ENCODE results near the gene PFN2. TPM values are rescaled to one million over a fixed set of nuclear protein-coding genes. Genes with fewer than 3 reads are reported as not detected.

PFN2 gene
- total RNA-seq, 1 donor: 204 TPM

- Histone ChIP-seq H3K9me3 (ENCODE audit: low read depth, low read length) (no peaks in the 10 kb centered on the region), H3K27ac (ENCODE audit: low read depth, low read length) (no peak overlapping the region), H4K20me1 (ENCODE audit: insufficient read depth, low read length) (no peaks in the 10 kb centered on the region), H3K27me3 (ENCODE audit: insufficient read depth, low read length) (no peaks in the 10 kb centered on the region), H3K36me3 (ENCODE audit: insufficient read depth, low read length) (no peaks in the 10 kb centered on the region), H3K4me3 (ENCODE audit: insufficient read depth, low read length) (no peak overlapping the region), H3K4me2 (ENCODE audit: insufficient read depth, low read length) (no peak overlapping the region), H3K4me1 (ENCODE audit: insufficient read depth, low read length) (peaks cover 17% of the 10 kb centered on the region), H3K79me2 (ENCODE audit: insufficient read depth, low read length) (no peaks in the 10 kb centered on the region), H2AFZ (ENCODE audit: low read length) (no peak overlapping the region)
- no peak for TF ChIP-seq CTCF (IDR thresholded peaks at IDR 0.05; ENCODE audit: extremely low read depth, low read depth, low read length)
- DNase-seq (ENCODE audit: insufficient read length, low spot score, missing footprints): no peak
Measured at GRCh38 chr3:150006794-150007193, 36.1 kb upstream of the PFN2 start.

GRCh38 chr3:150005243-150006112 is 34.8 kb upstream of the PFN2 start:
- Histone ChIP-seq H3K4me3 (ENCODE audit: insufficient read depth, low read length) (no peak overlapping the region), H3K4me2 (ENCODE audit: insufficient read depth, low read length) (peak overlapping the region; percentile 17), H2AFZ (ENCODE audit: low read length) (no peak overlapping the region), H3K79me2 (ENCODE audit: insufficient read depth, low read length) (no peaks in the 10 kb centered on the region), H3K4me1 (ENCODE audit: insufficient read depth, low read length) (peaks cover 17% of the 10 kb centered on the region), H3K27me3 (ENCODE audit: insufficient read depth, low read length) (no peaks in the 10 kb centered on the region), H3K9me3 (ENCODE audit: low read depth, low read length) (no peaks in the 10 kb centered on the region), H3K27ac (ENCODE audit: low read depth, low read length) (peak overlapping the region; percentile 6), H4K20me1 (ENCODE audit: insufficient read depth, low read length) (no peaks in the 10 kb centered on the region), H3K36me3 (ENCODE audit: insufficient read depth, low read length) (no peaks in the 10 kb centered on the region)
- no peak for TF ChIP-seq CTCF (IDR thresholded peaks at IDR 0.05; ENCODE audit: extremely low read depth, low read depth, low read length)
- DNase-seq (ENCODE audit: insufficient read length, low spot score, missing footprints): no peak

DNA sequence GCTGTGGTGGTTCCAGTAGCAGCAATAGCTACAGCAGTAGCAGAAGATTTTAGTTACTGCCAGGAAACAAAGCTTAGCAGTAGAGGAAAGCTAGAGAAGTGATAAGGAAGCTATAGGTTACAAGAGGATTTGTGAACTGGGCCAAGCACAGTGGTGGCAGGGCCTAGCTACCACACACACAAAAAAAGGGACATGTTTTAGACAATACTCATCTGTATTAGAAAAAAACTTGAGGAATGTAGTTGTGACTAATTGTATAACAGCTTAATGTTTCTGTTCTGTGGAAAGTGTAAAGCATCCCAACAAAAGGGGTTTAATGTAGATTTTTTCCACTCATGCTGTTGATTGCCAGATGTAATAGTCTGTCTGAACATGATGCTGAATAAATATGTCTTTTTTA is 29.9 kb upstream of the PFN2 start:
- Histone ChIP-seq H3K27ac (ENCODE audit: low read depth, low read length) (no peak overlapping the region), H3K36me3 (ENCODE audit: insufficient read depth, low read length) (no peaks in the 10 kb centered on the region), H3K4me3 (ENCODE audit: insufficient read depth, low read length) (no peak overlapping the region), H3K9me3 (ENCODE audit: low read depth, low read length) (no peaks in the 10 kb centered on the region), H3K27me3 (ENCODE audit: insufficient read depth, low read length) (no peaks in the 10 kb centered on the region), H3K4me1 (ENCODE audit: insufficient read depth, low read length) (peaks cover 4% of the 10 kb centered on the region), H3K79me2 (ENCODE audit: insufficient read depth, low read length) (no peaks in the 10 kb centered on the region), H4K20me1 (ENCODE audit: insufficient read depth, low read length) (no peaks in the 10 kb centered on the region), H3K4me2 (ENCODE audit: insufficient read depth, low read length) (no peak overlapping the region), H2AFZ (ENCODE audit: low read length) (no peak overlapping the region)
- no peak for TF ChIP-seq CTCF (IDR thresholded peaks at IDR 0.05; ENCODE audit: extremely low read depth, low read depth, low read length)
- DNase-seq (ENCODE audit: insufficient read length, low spot score, missing footprints): no peak

DNA sequence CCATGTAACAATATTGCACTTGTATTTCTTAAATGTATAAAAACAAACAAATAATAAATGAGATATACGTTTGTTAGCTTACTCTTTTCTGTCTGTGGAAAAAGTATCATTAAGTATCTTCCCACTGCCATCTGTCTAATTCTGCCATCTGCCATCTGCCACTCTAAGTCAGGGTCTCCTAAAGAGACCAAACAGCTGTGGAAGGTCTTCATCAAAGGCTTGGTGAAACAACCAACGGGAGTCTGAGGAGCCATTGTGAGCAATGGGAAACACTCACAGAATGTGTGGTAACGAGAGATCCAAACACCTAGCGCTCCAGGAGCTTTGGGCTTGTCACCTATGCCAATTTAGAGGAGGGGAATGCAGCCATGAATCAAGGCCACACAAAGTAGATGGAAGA is 28.7 kb upstream of the PFN2 start:
- no peak for DNase-seq (ENCODE audit: insufficient read length, low spot score, missing footprints)
- H3K4me1 ChIP-seq (ENCODE audit: insufficient read depth, low read length): no peaks in the 10 kb centered on the region
- H4K20me1 ChIP-seq (ENCODE audit: insufficient read depth, low read length): no peaks in the 10 kb centered on the region
- H2AFZ ChIP-seq (ENCODE audit: low read length): no peak overlapping the region
- no peaks in the 10 kb centered on the region for H3K9me3 ChIP-seq (ENCODE audit: low read depth, low read length)
- H3K27ac ChIP-seq (ENCODE audit: low read depth, low read length): no peak overlapping the region
- no peak overlapping the region for H3K4me2 ChIP-seq (ENCODE audit: insufficient read depth, low read length)
- H3K36me3 ChIP-seq (ENCODE audit: insufficient read depth, low read length): no peaks in the 10 kb centered on the region
- H3K4me3 ChIP-seq (ENCODE audit: insufficient read depth, low read length): no peak overlapping the region
- no peaks in the 10 kb centered on the region for H3K79me2 ChIP-seq (ENCODE audit: insufficient read depth, low read length)
- no peak for TF ChIP-seq CTCF (IDR thresholded peaks at IDR 0.05; ENCODE audit: extremely low read depth, low read depth, low read length)
- H3K27me3 ChIP-seq (ENCODE audit: insufficient read depth, low read length): no peaks in the 10 kb centered on the region
